Measurements from ENCODE around the gene SLC25A28. TPM values are rescaled to one million over a fixed set of nuclear protein-coding genes. Genes with fewer than 3 reads are reported as not detected.

SLC25A28 gene
- total and polyA plus RNA-seq, 2 experiments from 2014 or later: 12.4 to 15.5 TPM

GRCh38 chr10:99569961-99570360, 50.3 kb downstream of the SLC25A28 start:
- no peaks in the 10 kb centered on the region for H3K27me3 ChIP-seq (ENCODE audit: insufficient read depth)
- no peaks in the 10 kb centered on the region for H3F3A ChIP-seq (replicated peaks; ENCODE audit: low read depth)
- H2AFZ ChIP-seq: peak overlapping the region; percentile 74
- H3K36me3 ChIP-seq (ENCODE audit: insufficient read depth): no peaks in the 10 kb centered on the region
- Mint-ChIP-seq H3K4me1 (peaks cover 10% of the 10 kb centered on the region), H3K36me3 (ENCODE audit: low read depth) (no peaks in the 10 kb centered on the region), H3K9me3 (no peaks in the 10 kb centered on the region), H3K27me3 (ENCODE audit: insufficient read depth, low read depth, poor library complexity) (peaks cover 4% of the 10 kb centered on the region), H3K27ac (no peak overlapping the region), H3K4me3 (no peak overlapping the region)
- no peaks in the 10 kb centered on the region for H3K79me2 ChIP-seq (replicated peaks; ENCODE audit: insufficient read depth)
- no peak overlapping the region for H3K4me3 ChIP-seq
- H3K4me2 ChIP-seq: no peak overlapping the region
- DNase-seq (ENCODE audit: low spot score): no peak
- H4K20me1 ChIP-seq (replicated peaks; ENCODE audit: insufficient read depth): no peaks in the 10 kb centered on the region
- H3K9me2 ChIP-seq (ENCODE audit: insufficient read depth): no peaks in the 10 kb centered on the region
- H3K27ac ChIP-seq (ENCODE audit: low read depth): no peak overlapping the region
- TF ChIP-seq EZH2 (IDR thresholded peaks at IDR 0.05; ENCODE audit: low read depth, unreplicated experiment) (no peak), NANOG (IDR thresholded peaks at IDR 0.05; ENCODE audit: borderline replicate concordance) (no peak), EZH2phosphoT487 (IDR thresholded peaks at IDR 0.05; ENCODE audit: unreplicated experiment) (no peak), ETS1 (IDR thresholded peaks at IDR 0.05) (no peak), CTCF (conservative IDR thresholded peaks at IDR 0.05; ENCODE audit: low read depth in 2 of 2) (no peak)
- peaks cover 3% of the 10 kb centered on the region; the same call in 1 of the 2 replicates for H3K4me1 ChIP-seq (ENCODE audit: insufficient read depth)
- no peak for ATAC-seq

DNA sequence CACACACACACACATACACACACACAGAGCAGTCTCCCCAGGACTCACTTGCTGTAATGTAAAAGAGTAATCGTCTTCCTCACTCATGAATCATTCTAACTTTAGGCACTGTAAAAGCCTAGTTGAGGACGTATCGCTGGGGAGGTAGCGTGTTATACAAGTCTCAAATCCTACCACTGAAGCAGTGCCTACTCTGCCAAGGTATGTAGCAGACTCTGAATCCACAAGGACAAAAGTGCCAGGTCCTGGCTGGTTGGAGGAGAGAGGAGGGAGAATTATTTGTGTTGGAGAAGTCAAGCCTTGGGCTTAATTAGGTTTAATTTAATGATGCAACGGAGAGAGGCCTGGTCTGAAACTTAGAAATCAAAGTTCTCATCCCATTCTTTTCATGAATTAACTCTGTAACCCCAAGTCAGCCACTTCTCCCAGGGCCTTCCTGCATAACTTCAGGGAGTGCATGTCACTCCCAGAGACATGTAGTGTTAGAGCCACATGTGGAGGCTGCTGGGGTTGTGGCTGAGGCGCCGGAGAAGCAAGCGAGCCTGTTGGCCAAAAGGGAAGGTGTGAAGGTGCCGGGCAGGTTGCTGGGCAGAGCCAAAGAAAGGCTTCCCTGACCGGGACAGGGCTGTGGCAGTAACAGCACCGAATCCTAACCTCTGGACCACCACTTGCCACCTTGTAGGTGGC, 50.8 kb downstream of the SLC25A28 start:
- Mint-ChIP-seq H3K4me3 (no peak overlapping the region; the same call in 2 of the 3 replicates), H3K36me3 (ENCODE audit: low read depth) (no peaks in the 10 kb centered on the region), H3K27me3 (ENCODE audit: insufficient read depth, low read depth, poor library complexity) (peaks cover 4% of the 10 kb centered on the region), H3K9me3 (no peaks in the 10 kb centered on the region), H3K4me1 (peaks cover 10% of the 10 kb centered on the region), H3K27ac (0 out of 2 replicates have a peak overlapping the region, but pooled peaks have one; percentile 17)
- H3K79me2 ChIP-seq (replicated peaks; ENCODE audit: insufficient read depth): no peaks in the 10 kb centered on the region
- ATAC-seq (peak; percentile 69), DNase-seq (ENCODE audit: low spot score) (peak; percentile 29)
- H3K27ac ChIP-seq (ENCODE audit: low read depth): no peak overlapping the region
- peaks cover 3% of the 10 kb centered on the region; the same call in 1 of the 2 replicates for H3K4me1 ChIP-seq (ENCODE audit: insufficient read depth)
- H3F3A ChIP-seq (replicated peaks; ENCODE audit: low read depth): no peaks in the 10 kb centered on the region
- peak overlapping the region; percentile 74 for H2AFZ ChIP-seq
- no peaks in the 10 kb centered on the region for H3K9me2 ChIP-seq (ENCODE audit: insufficient read depth)
- no peaks in the 10 kb centered on the region for H4K20me1 ChIP-seq (replicated peaks; ENCODE audit: insufficient read depth)
- no peak overlapping the region for H3K4me3 ChIP-seq
- no peak overlapping the region for H3K4me2 ChIP-seq
- no peaks in the 10 kb centered on the region for H3K36me3 ChIP-seq (ENCODE audit: insufficient read depth)
- no peaks in the 10 kb centered on the region for H3K27me3 ChIP-seq (ENCODE audit: insufficient read depth)
- TF ChIP-seq JUNB (IDR thresholded peaks at IDR 0.05; ENCODE audit: unreplicated experiment): no peak
- TF ChIP-seq ZNF114 (CRISPR knock-in tag; IDR thresholded peaks at IDR 0.05): no peak
- TF ChIP-seq ZNF331 (CRISPR knock-in tag; IDR thresholded peaks at IDR 0.05; ENCODE audit: low read depth): no peak
- TF ChIP-seq REST (IDR thresholded peaks at IDR 0.05; ENCODE audit: unreplicated experiment): no peak
- no peak for TF ChIP-seq NANOG (IDR thresholded peaks at IDR 0.05; ENCODE audit: borderline replicate concordance)
- TF ChIP-seq ETS1 (IDR thresholded peaks at IDR 0.05): no peak
- no peak for TF ChIP-seq EZH2 (IDR thresholded peaks at IDR 0.05; ENCODE audit: low read depth, unreplicated experiment)
- no peak for TF ChIP-seq CTCF (conservative IDR thresholded peaks at IDR 0.05; ENCODE audit: low read depth in 2 of 2)
- no peak for TF ChIP-seq CREB1 (CRISPR knock-in tag; IDR thresholded peaks at IDR 0.05; ENCODE audit: low read depth)
- no peak for TF ChIP-seq STAT1 (IDR thresholded peaks at IDR 0.05; ENCODE audit: unreplicated experiment)
- TF ChIP-seq EZH2phosphoT487 (IDR thresholded peaks at IDR 0.05; ENCODE audit: unreplicated experiment): no peak
- no peak for TF ChIP-seq POLR2AphosphoS5 (IDR thresholded peaks at IDR 0.05; ENCODE audit: low read depth)
